HG03060 (cell line): Measurements from ENCODE around the gene GRB2.
"Not testable (repeated sequence)": the region's sequence is repeated elsewhere in the genome, so short reads cannot be mapped to it uniquely, and the experiment has no call there.

Experiments
- ATAC-seq: cut with Tn5 transposase; IDR thresholded peaks from one replicate; pipeline ENCODE4 v1.9.1; 2021; ENCODE audit warnings: low read depth, moderate number of reproducible peaks; ENCODE audit not compliant: unreplicated experiment

Gene GRB2

GRCh38 chr17:75325827-75326225 lies 79.7 kb downstream of the GRB2 start:
- no peak for ATAC-seq

GRCh38 chr17:75325348-75325747 lies 80.1 kb downstream of the GRB2 start:
- no peak for ATAC-seq

- no peak for ATAC-seq
These were observed 84.0 kb downstream of the GRB2 start for GRCh38 chr17:75321506-75321905.

- ATAC-seq, result no peak
These were observed 85.4 kb downstream of the GRB2 start for GRCh38 chr17:75319904-75320691.

- ATAC-seq, result no peak
These were observed 86.8 kb downstream of the GRB2 start for GRCh38 chr17:75318615-75319222.

DNA sequence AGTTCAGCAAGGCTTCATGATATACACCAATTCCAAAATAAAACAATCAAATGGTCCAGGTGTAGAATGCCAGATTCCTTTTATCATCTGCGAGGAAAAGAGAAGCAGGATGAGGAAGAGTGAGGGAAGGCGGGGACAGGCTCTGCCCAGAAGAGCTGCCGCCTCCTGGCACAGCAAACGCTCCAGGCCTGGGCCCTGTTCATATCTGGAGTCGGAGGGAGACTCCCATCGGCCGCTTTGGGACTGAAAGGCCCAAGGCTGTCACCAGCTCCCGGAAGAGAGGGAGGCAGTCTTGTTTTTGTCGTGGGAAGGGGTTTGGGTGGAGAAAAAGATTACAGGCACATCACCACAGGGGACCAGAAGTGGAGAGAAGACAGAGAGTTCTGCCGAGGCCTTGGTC lies 87.3 kb downstream of the GRB2 start:
- no peak for ATAC-seq

GRCh38 chr17:75317671-75318070 lies 87.8 kb downstream of the GRB2 start:
- ATAC-seq, result no peak

- no peak for ATAC-seq
These were observed 89.2 kb downstream of the GRB2 start for GRCh38 chr17:75316253-75316652.

DNA sequence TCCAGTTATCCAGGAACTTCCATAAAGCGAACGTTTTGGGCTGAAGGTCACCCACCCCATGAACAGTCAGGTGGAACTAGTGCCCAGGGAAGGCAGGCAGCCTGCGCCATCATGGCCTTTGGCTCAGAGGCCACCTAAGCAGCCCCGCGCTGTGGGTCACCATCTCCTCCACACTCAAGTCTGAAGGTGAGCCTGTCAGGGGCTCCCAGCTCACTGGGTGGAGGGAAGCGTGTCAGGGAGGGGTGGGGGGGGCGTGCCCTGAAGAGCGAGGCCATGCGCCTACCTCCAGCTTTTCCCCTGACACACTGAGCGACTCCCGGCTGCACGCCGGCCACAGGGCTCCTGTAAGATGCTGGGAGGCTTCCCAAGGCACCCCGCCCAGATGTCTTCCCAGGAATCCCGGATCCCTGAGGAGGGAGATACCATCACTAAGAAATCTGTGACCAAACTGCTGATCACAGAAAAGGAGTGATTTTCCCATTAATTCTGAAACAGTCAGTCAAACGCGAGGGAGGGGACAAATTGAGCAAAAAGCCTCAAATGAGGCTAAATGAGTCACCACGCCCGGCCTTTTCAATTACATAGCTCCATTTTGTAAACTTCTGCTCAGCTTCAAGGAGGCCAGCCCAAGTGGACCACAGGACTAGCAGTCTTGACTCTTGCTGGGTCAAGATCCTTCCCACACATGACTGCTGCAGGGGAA lies 89.8 kb downstream of the GRB2 start:
- ATAC-seq, result no peak

DNA sequence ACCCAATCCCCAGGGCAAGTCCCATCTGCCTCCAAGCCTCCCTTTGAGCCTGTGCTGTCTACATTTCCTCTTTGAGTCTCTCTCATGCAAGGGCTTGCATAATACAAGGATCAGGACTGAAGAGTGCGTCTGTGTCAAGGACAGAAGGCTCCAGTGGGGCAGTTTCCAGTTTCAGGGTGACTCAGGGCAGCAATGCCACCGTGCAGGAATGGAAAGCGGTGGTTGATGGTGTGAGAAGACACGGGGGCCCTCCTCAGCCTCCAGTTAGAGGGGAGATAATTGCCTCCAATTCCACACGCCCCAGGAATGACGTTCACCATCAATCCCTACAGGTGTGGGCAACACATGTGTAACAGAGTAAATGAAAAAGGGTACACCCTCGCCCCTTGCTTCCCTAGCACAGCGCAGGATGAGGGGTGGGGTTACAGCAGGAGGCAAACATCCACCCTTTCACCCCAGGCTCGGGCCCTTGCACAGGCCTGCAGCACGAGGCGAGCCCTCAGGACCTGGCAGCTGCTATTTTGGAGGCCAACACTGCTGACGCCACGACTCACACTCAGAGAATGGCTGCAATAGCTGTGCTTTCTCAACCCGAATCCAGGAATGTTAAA lies 91.4 kb downstream of the GRB2 start:
- ATAC-seq, result no peak

DNA sequence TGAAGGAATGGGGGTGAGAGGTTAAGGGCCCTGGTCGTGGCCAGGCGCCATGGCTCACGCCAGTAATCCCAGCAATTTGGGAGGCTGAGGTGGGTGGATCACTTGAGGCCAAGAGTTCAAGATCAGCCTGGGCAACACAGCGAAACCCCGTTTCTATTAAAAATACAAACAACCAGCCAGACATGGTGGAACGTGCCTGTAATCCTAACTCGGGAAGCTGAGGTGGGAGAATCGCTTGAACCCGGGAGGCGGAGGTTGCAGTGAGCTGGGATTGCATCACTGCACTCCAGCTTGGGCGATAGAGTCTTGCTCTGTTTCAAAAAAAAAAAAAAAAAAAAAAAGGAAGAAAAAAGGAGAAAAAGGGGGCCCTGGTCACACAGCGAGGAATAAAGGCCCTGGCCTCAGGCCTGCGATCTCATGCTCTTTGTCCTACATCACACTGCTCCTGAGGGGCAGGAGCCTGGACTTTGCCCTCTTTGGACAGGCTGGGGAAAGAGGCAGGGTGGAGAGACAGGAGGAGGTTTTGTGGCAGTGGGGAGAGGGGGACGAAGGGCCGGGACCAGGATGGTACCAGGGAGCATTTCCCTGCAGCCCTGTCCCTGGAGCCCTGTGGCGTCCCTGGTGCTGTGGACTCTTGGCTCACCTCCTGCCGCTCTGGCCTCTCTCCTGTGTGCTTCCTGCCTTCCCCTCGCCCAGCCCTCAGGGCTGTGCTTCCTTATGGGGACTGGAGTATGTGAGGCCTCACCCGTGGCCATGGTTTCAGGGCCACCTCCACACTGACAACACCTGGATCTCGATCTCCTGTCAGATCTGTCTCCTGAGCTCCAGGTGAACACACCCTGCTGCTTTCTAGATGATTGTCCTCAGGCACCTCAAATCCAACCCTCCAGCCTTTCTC lies 96.5 kb downstream of the GRB2 start:
- ATAC-seq, result no peak

DNA sequence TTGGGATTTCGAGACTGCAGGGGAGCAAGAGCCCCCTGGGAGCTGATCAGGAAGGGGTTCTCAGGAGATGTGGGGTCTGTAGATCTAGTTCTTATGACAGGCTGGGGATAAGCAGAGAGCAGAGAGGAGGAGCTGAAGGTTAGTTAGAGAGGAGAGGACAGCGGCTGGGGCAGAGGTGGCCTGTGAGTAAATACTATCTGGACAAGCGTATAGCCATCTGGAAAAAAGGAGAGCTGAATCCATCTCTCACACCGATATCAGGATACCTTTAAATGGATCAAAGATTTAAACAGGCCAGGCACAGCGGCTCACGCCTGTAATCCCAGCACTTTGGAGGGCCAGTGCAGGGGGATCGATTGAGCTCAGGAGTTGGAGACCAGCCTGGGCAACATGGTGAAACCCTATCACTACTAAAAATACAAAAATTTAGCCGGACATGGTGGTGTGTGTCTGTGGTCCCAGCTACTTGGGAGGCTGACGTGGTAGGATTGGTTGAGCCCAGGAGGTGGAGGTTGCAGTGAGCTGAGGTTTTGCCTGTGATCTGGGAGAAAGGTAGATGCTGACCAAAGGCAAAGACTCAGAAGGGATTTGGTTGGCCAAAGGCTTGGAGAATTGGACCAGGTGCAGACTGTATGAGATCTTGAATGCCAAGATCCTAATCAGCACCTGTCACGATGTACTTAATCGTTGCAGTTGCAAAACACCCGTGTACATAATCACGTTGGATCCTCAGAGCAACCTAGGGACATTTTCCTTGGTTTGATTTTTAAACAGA lies 97.3 kb downstream of the GRB2 start:
- ATAC-seq, result no peak

- no peak for ATAC-seq
These were observed 103.8 kb downstream of the GRB2 start for GRCh38 chr17:75301502-75302206.

GRCh38 chr17:75301049-75301448 lies 104.4 kb downstream of the GRB2 start:
- no peak for ATAC-seq

DNA sequence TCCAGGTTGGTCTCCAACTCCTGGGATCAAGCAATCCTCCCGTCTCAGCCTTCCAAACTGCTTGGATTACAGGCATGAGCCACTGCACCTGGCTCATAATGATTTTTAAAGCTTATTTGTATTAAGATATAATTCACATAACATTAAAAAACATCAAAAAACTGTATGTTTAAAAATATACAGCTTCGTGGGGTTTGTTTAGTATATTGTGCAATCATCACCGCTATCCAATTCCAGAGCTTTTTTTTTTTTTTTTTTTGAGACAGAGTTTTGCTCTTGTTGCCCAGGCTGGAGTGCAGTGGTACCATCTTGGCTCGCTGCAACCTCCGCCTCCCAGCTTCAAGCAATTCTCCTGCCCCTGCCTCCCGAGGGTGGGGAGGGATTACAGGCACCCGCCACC lies 105.2 kb downstream of the GRB2 start:
- no peak for ATAC-seq

DNA sequence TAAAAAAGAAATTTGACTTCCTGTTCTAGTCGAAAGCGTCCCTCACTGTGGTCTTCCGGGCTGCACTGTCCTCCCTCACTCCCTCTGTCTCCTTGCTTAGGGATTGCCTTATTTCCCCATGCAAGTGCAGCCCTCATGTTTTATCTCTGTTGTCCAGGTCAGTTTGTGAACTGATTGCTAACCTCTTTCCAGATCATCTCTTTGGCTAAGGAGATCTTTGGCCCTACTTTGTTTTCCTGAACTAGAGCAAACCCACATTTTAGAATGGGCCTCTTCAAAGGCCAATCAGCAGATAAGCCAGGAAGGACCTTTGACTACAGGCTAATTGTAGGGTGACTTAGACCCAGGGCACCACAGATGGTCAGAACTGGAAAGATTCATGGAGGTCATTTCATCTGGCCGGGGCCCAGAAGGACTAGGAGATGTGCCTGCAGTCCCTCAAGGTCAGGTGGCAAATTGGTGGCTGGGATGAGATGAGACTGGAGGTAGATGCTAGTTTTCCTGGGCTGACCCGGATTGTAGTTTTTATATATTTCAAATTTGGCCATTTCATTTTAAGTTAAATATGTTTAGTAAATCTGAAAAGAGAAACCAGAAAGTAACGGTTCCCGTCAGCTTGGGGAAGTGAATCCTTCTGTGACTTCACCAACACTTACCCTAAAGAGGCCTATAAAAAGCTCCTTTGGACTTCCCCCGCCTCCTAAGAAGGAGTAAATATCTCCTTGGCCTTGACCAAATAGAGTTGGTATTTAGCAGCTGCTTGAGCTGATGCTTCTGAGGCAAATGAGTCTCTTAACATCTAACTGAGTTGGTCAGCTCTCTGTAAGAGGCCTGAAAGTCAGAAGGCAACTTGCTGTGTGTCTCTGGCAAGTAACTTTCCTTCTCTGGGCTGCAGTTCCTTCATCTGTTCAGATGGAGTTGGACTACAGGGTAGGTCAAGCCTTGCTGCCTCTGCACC lies 110.0 kb downstream of the GRB2 start:
- peak; percentile 54 for ATAC-seq

GRCh38 chr17:75292810-75293448 lies 112.5 kb downstream of the GRB2 start:
- not testable (repeated sequence) for ATAC-seq
